HFFc6 (cell line): Measurements from ENCODE around the gene TAF7L. TPM values are rescaled to one million over a fixed set of nuclear protein-coding genes. Genes with fewer than 3 reads are reported as not detected.

Experiments used
- DNase-seq: peaks from one replicate; pipeline ENCODE4 v3.0.0-alpha.2; 2018
- H3K27ac Mint-ChIP-seq: 2 replicates; pipeline ENCODE4 v1.8.0; 2020; ENCODE audit warnings: mild to moderate bottlenecking, mixed read lengths
- H3K27me3 Mint-ChIP-seq: 2 replicates; pipeline ENCODE4 v1.8.0; 2021; ENCODE audit warnings: mild to moderate bottlenecking, moderate library complexity, mixed read lengths; ENCODE audit not compliant: insufficient read depth
- H3K36me3 Mint-ChIP-seq: 2 replicates; pipeline ENCODE4 v1.8.0; 2021; ENCODE audit warnings: low read depth, mixed read lengths
- H3K4me1 Mint-ChIP-seq: 2 replicates; pipeline ENCODE4 v1.8.0; 2020; ENCODE audit warnings: low read depth, mixed read lengths
- H3K4me3 Mint-ChIP-seq: 2 replicates; pipeline ENCODE4 v1.8.0; 2020; ENCODE audit warnings: mild to moderate bottlenecking, moderate library complexity, mixed read lengths
- H3K9me3 Mint-ChIP-seq: 2 replicates; pipeline ENCODE4 v1.8.0; 2020; ENCODE audit warnings: mild to moderate bottlenecking, mixed read lengths
- CTCF ChIP-seq: fragments of 200-600 bp; sonication (generic); IDR thresholded peaks from 2 replicates; pipeline ENCODE4 v1.5.0; 2021; ENCODE audit warnings: antibody characterized with exemption, mild to moderate bottlenecking
- total RNA-seq, 6 experiments: library from RNA; stranded (reverse); fragmentation: NEBNext Ultra II Directional; extraction: Animal tissue kit (Norgen Biotek cat#: 25700); gene quantifications; 2 replicates in 1 of 6; 3 replicates in 5 of 6; pipeline ENCODE4 v1.2.3, GENCODE V29; 2021

The TAF7L gene
- total RNA-seq, 6 experiments from 2014 or later, result 0.15 to 0.59 (median 0.36) TPM

GRCh38 chrX:101276238-101276637 lies 14.9 kb downstream of the TAF7L start:
- Mint-ChIP-seq H3K4me3 (no peak overlapping the region), H3K27me3 (no peaks in the 10 kb centered on the region; the same call in none of the 2 replicates), H3K4me1 (peaks cover 5% of the 10 kb centered on the region), H3K9me3 (no peaks in the 10 kb centered on the region), H3K27ac (no peak overlapping the region), H3K36me3 (no peaks in the 10 kb centered on the region)
- DNase-seq, result no peak
- no peak for TF ChIP-seq CTCF

- Mint-ChIP-seq H3K27ac (no peak overlapping the region), H3K9me3 (no peaks in the 10 kb centered on the region), H3K4me3 (no peak overlapping the region), H3K27me3 (no peaks in the 10 kb centered on the region; the same call in 1 of the 2 replicates), H3K36me3 (no peaks in the 10 kb centered on the region), H3K4me1 (peaks cover 5% of the 10 kb centered on the region)
- DNase-seq, result no peak
- no peak for TF ChIP-seq CTCF
Observed at GRCh38 chrX:101274198-101274597, 16.9 kb downstream of the TAF7L start.

- Mint-ChIP-seq H3K9me3 (no peaks in the 10 kb centered on the region), H3K4me1 (peaks cover 30% of the 10 kb centered on the region), H3K27ac (peak overlapping the region; percentile 82), H3K27me3 (no peaks in the 10 kb centered on the region), H3K4me3 (no peak overlapping the region; the same call in 1 of the 2 replicates), H3K36me3 (no peaks in the 10 kb centered on the region)
- DNase-seq, result peak; percentile 61
- TF ChIP-seq CTCF, result no peak
Observed at GRCh38 chrX:101265869-101266428, 25.2 kb downstream of the TAF7L start.

- DNase-seq, result no peak
- Mint-ChIP-seq H3K27ac (no peak overlapping the region; the same call in 1 of the 2 replicates), H3K27me3 (no peaks in the 10 kb centered on the region), H3K4me1 (peaks cover 30% of the 10 kb centered on the region), H3K4me3 (no peak overlapping the region), H3K9me3 (no peaks in the 10 kb centered on the region), H3K36me3 (no peaks in the 10 kb centered on the region)
- no peak for TF ChIP-seq CTCF
Observed at GRCh38 chrX:101263766-101264165, 27.4 kb downstream of the TAF7L start.

- Mint-ChIP-seq H3K4me1 (peaks cover 33% of the 10 kb centered on the region), H3K9me3 (no peaks in the 10 kb centered on the region), H3K27me3 (no peaks in the 10 kb centered on the region), H3K36me3 (no peaks in the 10 kb centered on the region), H3K4me3 (no peak overlapping the region), H3K27ac (no peak overlapping the region)
- TF ChIP-seq CTCF, result no peak
- DNase-seq, result no peak
Observed at GRCh38 chrX:101262590-101262989, 28.5 kb downstream of the TAF7L start.
